H9 (cell line): Measurements from ENCODE around the gene C16orf78. TPM values are rescaled to one million over a fixed set of nuclear protein-coding genes. Genes with fewer than 3 reads are reported as not detected.

Experiments
- DNase-seq: peaks from one replicate; pipeline ENCODE4 v3.0.0-alpha.2; 2017
- H2AFZ ChIP-seq: one replicate; pipeline ENCODE4 v1.6.1; 2013; ENCODE audit warnings: mild to moderate bottlenecking, low read length, control low read depth, moderate library complexity
- H2AK5ac ChIP-seq: 2 replicates; pipeline ENCODE4 v1.6.1; 2013; ENCODE audit warnings: low read length, control low read depth, mixed read lengths; ENCODE audit not compliant: insufficient read length
- H2BK120ac ChIP-seq: one replicate; pipeline ENCODE4 v1.6.1; 2013; ENCODE audit warnings: low read depth, mild to moderate bottlenecking, low read length, control low read depth, inconsistent platforms; ENCODE audit not compliant: poor library complexity, severe bottlenecking
- H2BK12ac ChIP-seq: 2 replicates; pipeline ENCODE4 v1.6.1; 2013; ENCODE audit warnings: low read length, control low read depth, mixed read lengths, low read depth; ENCODE audit not compliant: insufficient read length
- H2BK15ac ChIP-seq: 2 replicates; pipeline ENCODE4 v1.6.1; 2013; ENCODE audit warnings: low read depth, low read length, control low read depth
- H2BK20ac ChIP-seq: one replicate; pipeline ENCODE4 v1.6.1; 2013; ENCODE audit warnings: low read depth, mild to moderate bottlenecking, low read length, control low read depth, inconsistent platforms; ENCODE audit not compliant: poor library complexity, severe bottlenecking
- H2BK5ac ChIP-seq: 2 replicates; pipeline ENCODE4 v1.6.1; 2013; ENCODE audit warnings: low read length, control low read depth, mixed read lengths; ENCODE audit not compliant: insufficient read length
- H3K14ac ChIP-seq: 2 replicates; pipeline ENCODE4 v1.6.1; 2013; ENCODE audit warnings: low read length, control low read depth; ENCODE audit not compliant: insufficient read depth
- H3K18ac ChIP-seq: 2 replicates; pipeline ENCODE4 v1.6.1; 2013; ENCODE audit warnings: low read depth, mild to moderate bottlenecking, mixed read lengths, low read length, control low read depth; ENCODE audit not compliant: insufficient read length
- H3K23ac ChIP-seq: 2 replicates; pipeline ENCODE4 v1.6.1; 2013; ENCODE audit warnings: low read length, control low read depth, mixed read lengths, low read depth; ENCODE audit not compliant: insufficient read length
- H3K23me2 ChIP-seq: 2 replicates; pipeline ENCODE4 v1.6.1; 2013; ENCODE audit warnings: low read depth, mild to moderate bottlenecking, mixed read lengths, low read length, control low read depth; ENCODE audit not compliant: insufficient read length, poor library complexity, severe bottlenecking
- H3K27ac ChIP-seq: 2 replicates; pipeline ENCODE4 v1.5.1; 2013; ENCODE audit warnings: low read length, control low read depth, mixed read lengths, low read depth; ENCODE audit not compliant: insufficient read length
- H3K27me3 ChIP-seq: 2 replicates; pipeline ENCODE4 v1.6.1; 2013; ENCODE audit warnings: low read length, control low read depth, inconsistent platforms; ENCODE audit not compliant: insufficient read depth
- H3K4ac ChIP-seq: 2 replicates; pipeline ENCODE4 v1.6.1; 2013; ENCODE audit warnings: low read depth, mild to moderate bottlenecking, control low read depth, inconsistent platforms, low read length, moderate library complexity
- H3K4me1 ChIP-seq: 2 replicates; pipeline ENCODE4 v1.6.1; 2013; ENCODE audit warnings: low read length, control low read depth, inconsistent platforms; ENCODE audit not compliant: insufficient read depth
- H3K4me2 ChIP-seq: 2 replicates; pipeline ENCODE4 v1.6.1; 2013; ENCODE audit warnings: low read length, control low read depth, mixed read lengths; ENCODE audit not compliant: insufficient read length, insufficient read depth
- H3K56ac ChIP-seq: 2 replicates; pipeline ENCODE4 v1.6.1; 2013; ENCODE audit warnings: low read depth, mild to moderate bottlenecking, mixed read lengths, low read length, control low read depth; ENCODE audit not compliant: insufficient read length
- H3K79me1 ChIP-seq: 2 replicates; pipeline ENCODE4 v1.6.1; 2013; ENCODE audit warnings: low read depth, mild to moderate bottlenecking, moderate library complexity, low read length, control low read depth, inconsistent platforms; ENCODE audit not compliant: insufficient read depth, poor library complexity, severe bottlenecking
- H3K79me2 ChIP-seq: 2 replicates; pipeline ENCODE4 v1.6.1; 2013; ENCODE audit warnings: low read length, control low read depth, inconsistent platforms; ENCODE audit not compliant: insufficient read depth
- H3K9ac ChIP-seq: 2 replicates; pipeline ENCODE4 v1.6.1; 2013; ENCODE audit warnings: low read length, control low read depth, mixed read lengths; ENCODE audit not compliant: insufficient read length; ENCODE audit errors: extremely low read depth
- H3K9me3 ChIP-seq: one replicate; pipeline ENCODE4 v1.6.1; 2013; ENCODE audit warnings: low read depth, low read length, inconsistent platforms; ENCODE audit not compliant: control insufficient read depth
- H3T11ph ChIP-seq: one replicate; pipeline ENCODE4 v1.6.1; 2013; ENCODE audit warnings: mild to moderate bottlenecking, low read length, control low read depth, inconsistent platforms
- H4K20me1 ChIP-seq: one replicate; pipeline ENCODE4 v1.6.1; 2013; ENCODE audit not compliant: control insufficient read depth, insufficient read length, insufficient read depth
- H4K5ac ChIP-seq: 2 replicates; pipeline ENCODE4 v1.6.1; 2013; ENCODE audit warnings: low read depth, mild to moderate bottlenecking, mixed read lengths, low read length, control low read depth; ENCODE audit not compliant: insufficient read length
- H4K8ac ChIP-seq: replicated peaks from 2 replicates; pipeline ENCODE4 v1.6.1; 2013; ENCODE audit warnings: low read length, control low read depth, mixed read lengths, low read depth; ENCODE audit not compliant: insufficient read length
- H4K91ac ChIP-seq: 2 replicates; pipeline ENCODE4 v1.6.1; 2013; ENCODE audit warnings: low read depth, mild to moderate bottlenecking, moderate library complexity, mixed read lengths, low read length, control low read depth; ENCODE audit not compliant: insufficient read length
- H3K27ac Mint-ChIP-seq, 3 experiments: 2 replicates in 2 of 3; 3 replicates in 1 of 3; pipeline ENCODE4 v1.8.0; 2020 to 2021; ENCODE audit warnings: mixed read lengths in 3 of 3, mild to moderate bottlenecking in 1 of 3, moderate library complexity in 1 of 3
- H3K27me3 Mint-ChIP-seq: 2 replicates; pipeline ENCODE4 v1.8.0; 2021; ENCODE audit warnings: low read depth, mild to moderate bottlenecking, moderate library complexity, mixed read lengths
- H3K36me3 Mint-ChIP-seq, 3 experiments: 2 replicates in 2 of 3; 3 replicates in 1 of 3; pipeline ENCODE4 v1.8.0; 2020 to 2021; ENCODE audit warnings: low read depth in 3 of 3, mixed read lengths in 3 of 3; ENCODE audit not compliant: insufficient read depth in 1 of 3
- H3K4me1 Mint-ChIP-seq, 2 experiments: 2 replicates each; pipeline ENCODE4 v1.8.0; 2020; ENCODE audit warnings: mixed read lengths in 2 of 2
- H3K4me3 Mint-ChIP-seq, 2 experiments: 2 replicates in 1 of 2; 3 replicates in 1 of 2; pipeline ENCODE4 v1.8.0; 2020 to 2021; ENCODE audit warnings: mild to moderate bottlenecking in 2 of 2, mixed read lengths in 2 of 2, moderate library complexity in 1 of 2
- H3K9me3 Mint-ChIP-seq, 2 experiments: 2 replicates in 1 of 2; 3 replicates in 1 of 2; pipeline ENCODE4 v1.8.0; 2020; ENCODE audit warnings: mild to moderate bottlenecking in 2 of 2, mixed read lengths in 2 of 2, moderate library complexity in 1 of 2
- WGBS: extraction: QIAGEN DNeasy Blood & Tissue Kit; methylation state at CpG from one replicate; pipeline ENCODE4 v1.1.7; 2013; ENCODE audit warnings: missing lambda C conversion rate, low lambda C conversion rate, mixed read lengths; ENCODE audit not compliant: insufficient read length; ENCODE audit errors: extremely low coverage; 5-methylcytosine and 5-hydroxymethylcytosine counted together
- total RNA-seq: library from RNA; stranded (reverse); gene quantifications from 2 replicates; pipeline ENCODE4 v1.2.1, GENCODE V29; 2021
- TF ChIP-seq, protein P1 (sequence below): fragments of 200-600 bp; sonication (generic); conservative IDR thresholded peaks from 3 replicates; pipeline ENCODE4 v1.8.0; 2021; ENCODE audit warnings: antibody characterized with exemption, mild to moderate bottlenecking

Gene C16orf78
- total RNA-seq, 1 experiment from 2014 or later = not detected

DNA sequence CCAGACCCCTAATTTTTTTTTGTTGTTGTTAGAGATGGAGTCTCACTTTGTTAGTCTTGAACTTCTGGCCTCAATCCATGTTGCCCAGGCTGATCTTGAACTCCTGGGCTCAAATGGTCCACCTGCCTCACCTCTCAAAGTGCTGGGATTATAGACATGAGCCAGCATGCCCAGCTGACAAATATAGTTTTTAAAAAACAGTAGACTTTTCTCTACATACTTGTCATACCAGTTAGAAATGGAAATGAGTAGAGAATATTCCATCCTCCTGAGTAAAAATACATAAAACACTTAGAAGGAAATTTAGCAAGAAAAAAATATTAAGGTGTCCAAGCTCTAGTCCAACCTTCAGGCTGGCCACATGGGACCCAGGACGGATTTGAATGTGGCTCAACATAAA lies 21.4 kb downstream of the C16orf78 start:
- H3K27me3 Mint-ChIP-seq = peaks cover 14% of the 10 kb centered on the region
- no peaks in the 10 kb centered on the region for H3K9me3 ChIP-seq
- no peak overlapping the region for H3T11ph ChIP-seq
- no peak overlapping the region for H2AFZ ChIP-seq
- H2BK20ac ChIP-seq = no peak overlapping the region
- no peak overlapping the region for H3K27ac Mint-ChIP-seq
- H3K4me1 Mint-ChIP-seq = peaks cover 0 to 3% of the 10 kb centered on the region in 2 experiments; a peak in 1 of 4 replicates
- H2BK5ac ChIP-seq = no peak overlapping the region
- H3K9ac ChIP-seq = no peak overlapping the region
- TF ChIP-seq, protein P1, sequence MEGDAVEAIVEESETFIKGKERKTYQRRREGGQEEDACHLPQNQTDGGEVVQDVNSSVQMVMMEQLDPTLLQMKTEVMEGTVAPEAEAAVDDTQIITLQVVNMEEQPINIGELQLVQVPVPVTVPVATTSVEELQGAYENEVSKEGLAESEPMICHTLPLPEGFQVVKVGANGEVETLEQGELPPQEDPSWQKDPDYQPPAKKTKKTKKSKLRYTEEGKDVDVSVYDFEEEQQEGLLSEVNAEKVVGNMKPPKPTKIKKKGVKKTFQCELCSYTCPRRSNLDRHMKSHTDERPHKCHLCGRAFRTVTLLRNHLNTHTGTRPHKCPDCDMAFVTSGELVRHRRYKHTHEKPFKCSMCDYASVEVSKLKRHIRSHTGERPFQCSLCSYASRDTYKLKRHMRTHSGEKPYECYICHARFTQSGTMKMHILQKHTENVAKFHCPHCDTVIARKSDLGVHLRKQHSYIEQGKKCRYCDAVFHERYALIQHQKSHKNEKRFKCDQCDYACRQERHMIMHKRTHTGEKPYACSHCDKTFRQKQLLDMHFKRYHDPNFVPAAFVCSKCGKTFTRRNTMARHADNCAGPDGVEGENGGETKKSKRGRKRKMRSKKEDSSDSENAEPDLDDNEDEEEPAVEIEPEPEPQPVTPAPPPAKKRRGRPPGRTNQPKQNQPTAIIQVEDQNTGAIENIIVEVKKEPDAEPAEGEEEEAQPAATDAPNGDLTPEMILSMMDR = no peak
- no peak overlapping the region for H3K18ac ChIP-seq
- H3K9me3 Mint-ChIP-seq = no peaks in the 10 kb centered on the region
- no peak overlapping the region for H4K8ac ChIP-seq
- H3K23me2 ChIP-seq = no peaks in the 10 kb centered on the region
- H3K4ac ChIP-seq = no peak overlapping the region
- WGBS = no CpG with 5 or more reads among the region's 1 CpG
- H3K79me1 ChIP-seq = no peaks in the 10 kb centered on the region
- H3K36me3 Mint-ChIP-seq = no peaks in the 10 kb centered on the region
- no peak for DNase-seq
- no peaks in the 10 kb centered on the region for H3K27me3 ChIP-seq
- no peaks in the 10 kb centered on the region for H4K20me1 ChIP-seq
- H3K4me1 ChIP-seq = no peaks in the 10 kb centered on the region
- no peak overlapping the region for H3K56ac ChIP-seq
- H2AK5ac ChIP-seq = no peak overlapping the region
- no peaks in the 10 kb centered on the region for H3K79me2 ChIP-seq
- no peak overlapping the region for H3K4me2 ChIP-seq
- H2BK120ac ChIP-seq = no peak overlapping the region
- H3K4me3 Mint-ChIP-seq = no peak overlapping the region
- no peak overlapping the region for H3K27ac ChIP-seq
- H4K5ac ChIP-seq = no peak overlapping the region
- no peak overlapping the region for H4K91ac ChIP-seq
- no peak overlapping the region for H2BK15ac ChIP-seq
- H3K23ac ChIP-seq = no peak overlapping the region
- no peak overlapping the region for H3K14ac ChIP-seq
- H2BK12ac ChIP-seq = no peak overlapping the region
